Left colon (tissue), 2 donors: ENCODE results near the gene SOCS3. TPM values are rescaled to one million over a fixed set of nuclear protein-coding genes. Genes with fewer than 3 reads are reported as not detected.

Experiments
- ATAC-seq: fragments of 200-7000 bp; cut with Tn5 transposase; one replicate; pipeline ENCODE4 v1.9.1; 2020; ENCODE audit warnings: mild to moderate bottlenecking, moderate library complexity
- DNase-seq, 2 donors: peaks; one replicate each; pipeline ENCODE4 v3.0.0-alpha.2; 2020
- intact Hi-C, 2 donors: fragments of 100-400 bp; cut with DNase I in 1 of 2; cut with micrococcal nuclease in 1 of 2; formaldehyde crosslinking; loops; one replicate each; pipeline versions ENCODE4 v1.11.2 to v1.14.0; 2022; cut with DNase I, micrococcal nuclease
- total RNA-seq, 2 donors: library from RNA; stranded (reverse); fragmentation: NEBNext Ultra II Directional; extraction: Animal tissue kit (Norgen Biotek cat#: 25700); gene quantifications; one replicate each; pipeline ENCODE4 v1.2.1, GENCODE V29; 2021
- donor health status: DM: no; HTN: no; CAD: no.
- donor health status: DM: yes; HTN: yes; CAD: no.

SOCS3 gene
- total RNA-seq, 2 donors from 2014 or later, result 11.6 to 33.1 TPM

- DNase-seq (no peak), ATAC-seq (no peak)
These were observed 32.4 kb upstream of the SOCS3 start for GRCh38 chr17:78392295-78392694.

GRCh38 chr17:78391843-78392242 lies 32.0 kb upstream of the SOCS3 start:
- no peak for DNase-seq

More at GRCh38 chr17:78392295-78392694, 32.4 kb upstream of the SOCS3 start:
- intact Hi-C loops, result no loop called here

GRCh38 chr17:78391051-78391431 lies 31.2 kb upstream of the SOCS3 start:
- intact Hi-C loops, result no loop called here
- ATAC-seq (no peak), DNase-seq (no peak)

More at GRCh38 chr17:78391843-78392242, 32.0 kb upstream of the SOCS3 start:
- no peak for ATAC-seq
- intact Hi-C loops, result no loop called here

GRCh38 chr17:78390241-78391050 lies 30.6 kb upstream of the SOCS3 start:
- no peak for DNase-seq
- ATAC-seq, result no peak
- intact Hi-C loops, result no loop called here

- intact Hi-C loops, result no loop called here
- ATAC-seq, result no peak
- peak in 1 of 2 donors; percentile 29 for DNase-seq
These were observed 28.4 kb upstream of the SOCS3 start for GRCh38 chr17:78387977-78388941.

GRCh38 chr17:78384479-78385175 lies 24.8 kb upstream of the SOCS3 start:
- intact Hi-C loops, result no loop called here
- DNase-seq, result no peak
- no peak for ATAC-seq

- intact Hi-C loops, result no loop called here
- no peak for ATAC-seq
- DNase-seq, result peak; percentile 44 to 78
These were observed 24.0 kb upstream of the SOCS3 start for GRCh38 chr17:78383725-78384471.

GRCh38 chr17:78381601-78382232 lies 21.8 kb upstream of the SOCS3 start:
- intact Hi-C loops, result no loop called here
- ATAC-seq (peak; percentile 77), DNase-seq (no peak)

GRCh38 chr17:78380370-78380769 lies 20.5 kb upstream of the SOCS3 start:
- no peak for ATAC-seq
- intact Hi-C loops, result no loop called here
- no peak for DNase-seq

- intact Hi-C loops, result no loop called here
- DNase-seq, result no peak
- ATAC-seq, result no peak
These were observed 19.2 kb upstream of the SOCS3 start for GRCh38 chr17:78379131-78379491.

- ATAC-seq, result peak; percentile 88
- intact Hi-C loops, result no loop called here
- DNase-seq, result peak; percentile 72 to 89
These were observed 18.6 kb upstream of the SOCS3 start, which contains the start of gene PGS1 for GRCh38 chr17:78378225-78379130. Gene PGS1 (plus strand): TSS chr17:78378649. CDS start chr17:78378666, 17 bp downstream.

- intact Hi-C loops, result no loop called here
- DNase-seq, result no peak
- peak; percentile 17 for ATAC-seq
These were observed 18.0 kb upstream of the SOCS3 start for GRCh38 chr17:78377858-78378224.

GRCh38 chr17:78376161-78376560 lies 16.3 kb upstream of the SOCS3 start:
- ATAC-seq (no peak), DNase-seq (no peak)
- intact Hi-C loops, result no loop called here

GRCh38 chr17:78375401-78376151 lies 15.7 kb upstream of the SOCS3 start:
- ATAC-seq (no peak), DNase-seq (peak in 1 of 2 donors; percentile 65)
- intact Hi-C loops, result no loop called here

- DNase-seq, result no peak
- intact Hi-C loops, result no loop called here
- no peak for ATAC-seq
These were observed 14.9 kb upstream of the SOCS3 start for GRCh38 chr17:78374631-78375274.

GRCh38 chr17:78374189-78374588 lies 14.3 kb upstream of the SOCS3 start:
- ATAC-seq (no peak), DNase-seq (no peak)
- intact Hi-C loops, result no loop called here
